GM18867 (cell line): ENCODE measurements around the gene GABRD.

ENCODE experiments used
- ATAC-seq: cut with Tn5 transposase; IDR thresholded peaks from one replicate; pipeline ENCODE4 v1.9.1; 2021; ENCODE audit warnings: mild to moderate bottlenecking, moderate library complexity; ENCODE audit not compliant: unreplicated experiment

Gene GABRD

DNA sequence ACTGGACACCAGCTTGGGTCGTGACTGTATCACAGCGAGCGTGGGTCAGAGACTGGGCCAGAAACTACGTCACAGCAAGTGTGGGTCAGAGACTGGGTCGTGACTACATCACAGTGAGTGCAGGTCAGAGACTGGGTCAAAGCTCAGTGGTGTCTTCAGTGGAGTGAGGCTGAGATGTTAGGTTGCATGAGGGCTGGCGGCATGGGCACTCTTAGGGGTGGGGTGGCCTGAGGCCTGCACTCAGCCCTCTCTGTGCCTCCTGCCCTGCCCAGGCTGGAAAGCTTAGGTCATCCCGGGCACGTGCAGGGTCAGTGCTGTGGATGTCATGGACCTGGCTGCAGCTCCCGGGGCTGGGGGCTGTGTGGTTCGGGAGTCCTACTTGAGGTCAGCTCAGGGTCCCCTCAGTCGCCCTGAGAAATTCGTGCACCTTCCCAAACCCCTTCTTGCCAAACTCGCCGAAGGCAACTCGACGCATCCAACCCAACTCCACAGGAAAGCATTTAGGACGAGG lies 34.5 kb upstream of the GABRD start:
- no peak for ATAC-seq

DNA sequence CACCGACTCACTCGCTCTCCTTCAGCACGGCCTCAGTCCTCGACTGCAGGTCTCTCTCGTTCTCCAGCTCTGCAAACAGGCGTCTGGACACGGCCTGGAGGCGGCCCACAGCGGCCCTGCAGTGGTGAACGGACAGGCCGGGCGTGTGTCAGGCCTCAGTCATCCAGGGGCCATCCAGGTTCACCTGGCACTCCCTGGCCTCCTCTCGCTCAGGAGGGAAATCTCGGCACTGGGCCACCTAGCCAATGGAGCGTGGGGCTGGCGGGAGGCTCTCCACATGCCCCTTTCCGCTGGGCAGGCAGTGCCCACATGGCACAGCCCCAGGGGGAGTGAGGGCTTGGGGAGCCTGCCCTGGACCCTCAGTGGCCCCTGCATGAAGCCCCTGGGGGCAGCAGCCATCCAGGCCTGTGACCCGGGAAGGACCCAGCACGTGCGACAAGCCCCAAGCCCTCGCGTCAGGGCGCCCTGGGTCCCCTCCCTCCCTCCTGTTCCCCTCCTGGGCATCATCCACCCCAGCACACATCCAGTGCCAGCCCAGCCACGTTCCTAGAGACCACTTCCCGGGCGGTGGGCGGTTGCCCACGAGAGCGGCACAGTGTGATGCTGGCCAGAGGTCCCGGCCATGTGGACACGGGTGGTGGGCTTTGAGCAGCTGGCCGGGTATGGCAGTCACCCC lies 33.6 kb upstream of the GABRD start:
- ATAC-seq = no peak

DNA sequence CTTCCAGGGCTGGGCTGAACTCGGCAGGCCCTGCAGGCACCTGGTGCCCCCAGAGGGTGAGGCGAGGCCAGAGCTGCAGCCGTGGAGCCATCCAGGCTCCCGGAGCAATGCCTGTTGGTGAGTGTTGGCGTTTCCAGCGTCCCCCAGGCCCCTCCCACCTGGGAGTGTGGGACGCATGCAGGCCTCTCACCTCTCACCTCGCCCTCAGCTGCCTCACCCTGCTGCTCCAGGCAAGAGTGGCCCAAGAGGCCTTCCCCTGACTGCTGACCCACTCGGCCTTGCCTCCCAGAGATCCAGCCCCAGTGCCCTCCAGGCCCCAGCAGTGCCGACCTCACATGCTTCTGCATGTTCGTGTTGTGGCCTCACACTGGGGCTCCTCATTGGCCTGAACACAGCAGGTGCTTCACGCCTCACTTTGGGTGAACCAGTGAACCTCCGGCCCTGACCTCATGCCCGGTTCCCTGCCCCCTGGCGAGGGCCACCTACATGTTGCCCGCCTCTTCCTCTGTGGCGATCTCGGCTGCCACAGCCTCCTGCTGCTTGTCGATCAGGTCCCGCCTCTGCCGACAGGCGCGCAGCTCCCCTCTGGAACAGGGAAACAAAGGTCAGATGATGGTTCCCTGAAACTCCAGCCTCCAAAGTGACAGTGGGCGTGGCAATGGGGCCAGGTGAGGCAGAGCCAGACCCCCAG lies 32.5 kb upstream of the GABRD start:
- no peak for ATAC-seq

DNA sequence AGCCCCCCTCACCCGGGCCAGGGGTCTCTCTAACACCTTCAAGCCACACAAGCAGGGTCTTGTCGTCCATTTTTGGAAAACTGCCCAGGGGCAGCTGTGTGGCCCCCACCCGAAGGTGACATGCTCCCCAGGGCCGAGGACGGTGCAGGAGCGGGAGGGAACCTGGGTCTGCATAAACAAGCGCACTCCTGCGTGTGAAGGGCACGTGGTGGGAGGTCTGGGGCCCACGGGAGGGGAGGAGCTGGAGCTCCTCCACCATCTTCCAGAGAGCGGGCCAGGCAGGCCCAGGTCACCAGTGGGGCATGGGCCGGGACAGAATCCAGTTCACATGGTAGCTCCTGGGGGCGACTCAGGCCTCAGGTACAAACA lies 32.0 kb upstream of the GABRD start:
- no peak for ATAC-seq

DNA sequence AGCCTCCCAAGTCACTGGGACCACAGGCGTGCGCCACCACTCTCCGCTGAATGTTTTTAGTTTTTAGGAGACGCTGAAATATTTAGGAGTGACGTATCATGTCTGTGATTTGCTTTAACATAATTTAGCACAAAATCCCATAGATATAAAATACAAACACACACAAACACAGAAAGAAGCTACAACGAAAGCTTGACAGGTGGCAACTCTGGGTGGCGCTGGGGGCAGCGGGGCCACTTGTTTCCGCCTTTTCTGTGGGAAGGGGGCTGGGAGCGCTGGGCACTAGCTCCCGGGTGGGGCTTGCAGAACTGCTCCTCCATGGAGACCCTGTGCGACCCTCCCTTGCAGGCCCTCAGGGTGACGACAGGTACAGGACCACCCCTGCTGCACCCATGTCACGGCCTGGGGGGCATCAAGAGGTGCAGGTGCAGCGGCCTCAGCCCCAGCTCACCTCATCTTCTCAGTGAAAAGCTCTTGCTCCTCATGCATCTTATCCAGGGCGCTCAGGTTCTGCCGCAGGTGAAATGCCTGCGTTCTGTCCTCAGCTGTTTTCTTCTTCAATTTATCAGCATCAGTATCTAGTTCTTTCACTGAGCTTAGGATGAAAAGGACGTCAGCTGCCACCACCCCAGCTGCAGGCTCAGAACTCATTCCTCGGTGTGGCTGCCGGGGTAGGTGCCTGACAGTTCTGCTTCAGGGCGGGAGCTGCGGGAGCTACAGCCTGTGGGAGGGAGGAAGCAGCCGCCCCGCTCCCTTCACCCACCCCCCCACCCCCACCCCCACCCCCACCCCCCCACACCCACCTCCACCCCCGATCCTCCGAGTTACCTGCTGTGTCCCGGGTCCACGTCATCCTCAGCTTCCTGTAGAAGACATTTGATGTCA lies 30.8 kb upstream of the GABRD start:
- ATAC-seq = no peak

DNA sequence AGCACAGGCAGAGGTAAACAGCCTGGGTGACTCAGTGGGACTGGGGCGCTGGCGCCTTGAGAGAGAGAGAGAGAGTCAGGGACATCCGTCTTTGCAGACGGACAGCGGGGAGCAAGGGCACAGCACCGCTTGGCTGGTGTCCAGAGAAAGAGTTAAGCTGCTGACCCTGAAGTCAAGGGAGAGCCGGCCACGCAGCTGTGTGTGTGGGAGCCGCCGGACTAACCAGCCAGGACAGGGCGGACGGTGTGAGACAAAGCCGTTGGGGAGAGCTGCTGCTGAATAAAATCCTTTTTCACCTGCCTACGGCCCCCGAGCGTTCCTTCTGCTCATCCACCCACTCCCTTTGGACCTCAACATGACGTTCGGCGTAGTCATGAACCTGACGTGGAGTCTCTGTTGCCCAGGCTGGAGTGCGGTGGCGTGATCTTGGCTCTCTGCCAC lies 30.0 kb upstream of the GABRD start:
- ATAC-seq = no peak

DNA sequence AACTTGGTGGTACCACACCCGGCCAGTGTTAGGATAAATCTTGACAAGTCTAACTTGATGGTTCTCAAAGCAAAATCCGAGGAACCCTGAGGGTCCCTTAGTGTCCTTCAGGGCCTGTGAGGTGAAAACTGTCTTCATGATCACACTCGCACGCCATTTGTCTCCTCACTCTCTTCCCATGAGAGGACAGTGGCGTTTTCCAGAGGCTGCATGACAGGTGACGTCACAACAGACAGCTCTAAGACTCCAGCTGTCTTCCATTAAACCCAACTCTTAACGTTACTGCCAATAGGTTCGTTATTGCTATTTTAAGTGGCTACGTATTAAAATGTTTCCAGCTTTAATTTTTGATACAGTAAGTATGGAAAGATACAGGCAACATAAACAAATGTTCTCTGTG lies 29.4 kb upstream of the GABRD start:
- no peak for ATAC-seq

DNA sequence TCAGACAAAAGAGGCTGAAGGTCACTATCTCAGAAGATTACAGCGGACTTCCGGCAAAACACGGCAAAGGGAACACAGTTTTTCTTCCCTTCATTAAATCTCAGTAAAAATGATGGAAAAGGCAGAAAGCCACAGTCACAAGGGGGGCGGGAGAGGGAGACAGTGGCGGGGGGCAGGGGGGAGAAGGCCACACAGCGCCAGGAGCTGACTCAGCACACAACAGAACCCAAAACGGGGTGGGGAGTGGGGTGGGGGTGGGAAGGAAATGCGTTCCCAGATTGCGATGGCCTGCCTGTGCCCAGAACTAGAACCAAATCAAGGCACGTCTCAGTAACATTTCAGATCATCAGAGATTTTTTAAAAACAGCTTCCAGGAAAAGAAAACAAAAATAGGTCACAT lies 28.9 kb upstream of the GABRD start:
- no peak for ATAC-seq

DNA sequence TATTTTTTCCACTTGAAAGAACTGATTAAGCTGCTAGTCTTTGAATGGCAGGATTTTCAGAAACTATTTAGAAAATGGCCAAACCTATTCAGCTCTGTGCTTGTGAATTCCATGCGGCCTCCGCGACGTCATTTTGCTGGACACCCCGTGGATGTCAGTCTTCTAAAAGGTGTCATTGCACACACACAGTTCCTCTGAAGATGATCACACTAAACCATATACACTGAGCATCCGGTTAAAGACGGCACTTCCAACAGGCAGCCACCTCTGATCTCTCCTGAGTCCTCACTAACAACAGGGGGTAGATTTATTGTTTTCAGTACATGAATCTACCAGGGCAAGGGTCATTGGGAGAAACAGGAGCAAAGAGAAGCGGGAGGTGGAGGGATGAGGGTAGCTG lies 24.6 kb upstream of the GABRD start:
- no peak for ATAC-seq

DNA sequence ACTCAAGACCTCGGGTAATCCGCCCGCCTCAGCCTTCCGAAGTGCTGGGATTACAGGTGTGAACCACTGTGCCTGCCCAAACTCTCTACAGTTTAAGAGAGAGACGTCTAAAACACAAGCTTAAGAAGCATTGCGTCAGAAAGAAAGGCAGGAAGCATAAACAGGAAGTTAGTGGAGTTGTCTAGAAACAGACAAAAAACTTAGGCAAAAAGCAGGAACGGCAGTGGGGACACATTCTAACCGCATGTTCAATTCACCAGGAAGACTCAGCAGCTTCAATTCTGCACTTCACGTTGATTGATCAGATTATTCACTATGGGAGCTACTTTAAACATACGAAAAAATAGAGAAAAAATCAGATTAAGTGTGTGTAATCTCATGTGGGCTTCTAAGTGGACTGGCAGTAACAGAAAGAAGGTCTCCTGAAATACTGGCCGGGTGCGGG lies 22.9 kb upstream of the GABRD start:
- no peak for ATAC-seq

DNA sequence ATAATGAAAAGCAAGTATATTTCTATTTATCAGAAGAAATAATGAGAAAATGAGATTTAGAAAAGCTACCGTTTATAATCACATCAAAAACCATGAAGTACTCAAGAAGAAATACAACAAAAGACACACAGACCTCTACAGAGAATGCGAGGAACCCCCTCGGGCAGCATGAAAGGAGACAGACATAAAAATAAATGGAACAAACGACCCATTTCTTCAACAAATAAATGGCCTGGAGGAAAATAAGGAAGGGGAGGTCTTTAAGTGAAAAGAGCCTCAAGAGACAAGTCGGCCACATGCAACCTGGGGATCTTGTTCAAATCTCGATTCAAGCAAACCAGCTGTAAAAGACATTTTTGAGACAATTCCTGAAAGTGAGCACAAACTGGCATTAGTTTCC lies 21.6 kb upstream of the GABRD start:
- ATAC-seq = no peak

DNA sequence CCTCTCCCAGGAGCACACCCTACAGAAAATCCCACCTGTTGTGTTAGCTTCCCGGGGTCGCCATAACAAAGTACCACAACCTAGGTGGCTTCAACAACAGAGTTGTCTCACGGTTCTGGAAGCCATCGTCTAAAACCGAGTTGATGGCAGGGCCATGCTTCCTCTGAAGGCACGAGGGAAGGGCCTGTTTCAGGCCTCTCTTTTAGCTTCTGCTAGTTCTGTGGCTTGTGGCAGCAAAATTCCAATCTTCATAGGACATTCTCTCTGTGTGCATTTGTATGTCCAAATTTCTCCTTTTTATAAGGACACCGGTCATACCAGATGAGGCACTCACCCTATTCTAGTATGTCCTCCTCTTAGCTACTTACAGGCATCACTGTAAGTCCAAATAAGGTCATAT lies 18.7 kb upstream of the GABRD start:
- ATAC-seq = no peak

DNA sequence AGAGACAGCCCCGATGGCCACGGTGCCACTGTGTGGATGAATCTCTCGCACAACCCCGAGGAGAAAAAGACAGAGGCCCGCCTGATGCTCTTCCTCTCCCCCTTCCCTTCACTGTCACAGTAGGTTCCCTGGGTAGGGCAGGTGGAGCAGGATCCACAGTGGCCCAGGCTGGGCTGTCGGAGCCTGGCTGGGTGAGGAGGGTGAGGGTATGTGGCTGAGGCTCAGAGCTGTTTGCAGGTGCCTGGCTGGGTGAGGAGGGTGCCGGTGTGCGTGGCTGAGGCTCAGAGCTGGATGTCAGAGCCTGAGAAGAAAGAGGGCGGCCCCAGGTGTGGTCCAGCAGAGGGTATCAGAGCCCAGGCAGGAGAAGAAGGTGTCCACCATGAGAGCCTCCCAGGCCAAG lies 18.3 kb upstream of the GABRD start:
- no peak for ATAC-seq

DNA sequence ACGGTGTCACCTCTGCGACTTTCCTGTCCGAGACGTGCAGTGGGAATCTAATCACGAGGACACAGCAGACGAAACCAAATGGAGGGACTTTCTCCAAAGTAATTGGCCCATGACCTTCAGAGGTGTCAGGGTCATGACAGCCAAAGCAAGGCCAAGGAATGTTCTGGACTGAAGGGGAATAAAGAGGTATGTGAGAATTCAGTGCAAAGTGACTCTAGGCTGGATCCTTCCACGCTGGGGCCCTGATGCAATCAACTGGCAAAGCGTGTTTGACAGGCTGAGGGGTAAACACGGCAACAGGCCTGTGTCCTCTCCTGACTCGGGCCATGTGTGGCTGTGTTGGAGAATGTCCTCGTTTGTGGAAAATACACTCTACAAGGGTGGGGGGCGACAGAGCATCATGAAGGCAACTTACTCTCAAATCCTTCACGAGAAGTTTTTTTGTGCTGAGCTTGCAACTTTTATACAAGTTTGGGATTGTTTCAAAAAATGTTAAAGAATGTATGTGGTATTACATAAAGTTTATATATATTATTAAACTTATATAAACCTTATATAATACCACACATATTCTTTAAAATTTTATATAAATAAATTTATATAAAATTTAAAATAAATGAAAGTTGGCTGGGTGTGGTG lies 17.3 kb upstream of the GABRD start:
- ATAC-seq = no peak

DNA sequence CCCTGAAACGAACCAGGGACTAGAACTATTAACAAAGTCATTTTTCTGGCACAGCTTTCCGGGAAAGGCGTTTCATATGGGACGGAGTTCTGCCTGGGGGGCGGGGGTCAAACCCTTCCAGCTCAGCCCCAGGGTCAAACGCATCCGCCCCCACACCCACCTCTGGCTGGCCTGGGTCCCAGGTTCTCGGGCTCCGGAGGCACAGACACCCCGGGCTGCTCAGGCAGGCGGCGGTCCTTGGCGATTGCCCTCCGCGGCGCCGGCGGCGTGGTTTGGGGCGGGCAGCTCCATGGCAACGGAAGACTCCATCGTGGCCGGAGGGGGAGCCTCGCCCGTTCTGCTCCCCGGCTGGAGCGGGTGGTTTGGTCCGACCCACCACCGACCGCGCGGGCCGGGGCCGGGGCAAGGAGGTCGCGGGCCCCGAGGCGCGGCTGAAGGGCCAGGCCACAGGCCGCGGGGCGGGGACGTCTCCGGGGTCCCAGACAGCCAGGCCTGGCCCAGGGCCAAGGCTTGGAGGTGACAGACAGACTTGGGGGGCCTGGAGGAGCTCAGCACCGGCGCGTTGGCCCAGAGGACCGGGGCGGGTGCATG lies 15.5 kb upstream of the GABRD start, which contains the start of gene CFAP74:
TSS of gene CFAP74 (minus strand) at position 246 of the 591 bp plus-strand sequence. CDS start 12,830 bp downstream, outside the sequence.
- ATAC-seq = no peak

DNA sequence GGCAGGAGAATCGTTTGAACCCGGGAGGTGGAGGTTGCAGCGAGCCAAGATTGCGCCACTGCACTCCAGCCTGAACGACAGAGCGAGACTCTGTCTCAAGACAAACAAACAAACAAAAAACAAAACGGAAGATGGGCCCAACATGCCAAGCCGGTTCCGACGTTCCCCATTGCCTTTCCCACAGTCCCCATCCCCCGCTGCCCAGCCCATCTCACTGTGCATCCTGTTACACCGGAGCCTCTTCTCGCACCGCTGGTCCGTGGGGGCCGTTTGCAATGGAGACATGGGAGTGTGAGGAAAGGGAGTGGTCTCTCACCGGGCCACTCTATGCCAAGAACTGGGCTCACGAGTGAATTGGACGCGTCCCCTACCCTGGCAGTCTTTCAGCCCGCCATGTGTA lies 14.3 kb upstream of the GABRD start:
- no peak for ATAC-seq

DNA sequence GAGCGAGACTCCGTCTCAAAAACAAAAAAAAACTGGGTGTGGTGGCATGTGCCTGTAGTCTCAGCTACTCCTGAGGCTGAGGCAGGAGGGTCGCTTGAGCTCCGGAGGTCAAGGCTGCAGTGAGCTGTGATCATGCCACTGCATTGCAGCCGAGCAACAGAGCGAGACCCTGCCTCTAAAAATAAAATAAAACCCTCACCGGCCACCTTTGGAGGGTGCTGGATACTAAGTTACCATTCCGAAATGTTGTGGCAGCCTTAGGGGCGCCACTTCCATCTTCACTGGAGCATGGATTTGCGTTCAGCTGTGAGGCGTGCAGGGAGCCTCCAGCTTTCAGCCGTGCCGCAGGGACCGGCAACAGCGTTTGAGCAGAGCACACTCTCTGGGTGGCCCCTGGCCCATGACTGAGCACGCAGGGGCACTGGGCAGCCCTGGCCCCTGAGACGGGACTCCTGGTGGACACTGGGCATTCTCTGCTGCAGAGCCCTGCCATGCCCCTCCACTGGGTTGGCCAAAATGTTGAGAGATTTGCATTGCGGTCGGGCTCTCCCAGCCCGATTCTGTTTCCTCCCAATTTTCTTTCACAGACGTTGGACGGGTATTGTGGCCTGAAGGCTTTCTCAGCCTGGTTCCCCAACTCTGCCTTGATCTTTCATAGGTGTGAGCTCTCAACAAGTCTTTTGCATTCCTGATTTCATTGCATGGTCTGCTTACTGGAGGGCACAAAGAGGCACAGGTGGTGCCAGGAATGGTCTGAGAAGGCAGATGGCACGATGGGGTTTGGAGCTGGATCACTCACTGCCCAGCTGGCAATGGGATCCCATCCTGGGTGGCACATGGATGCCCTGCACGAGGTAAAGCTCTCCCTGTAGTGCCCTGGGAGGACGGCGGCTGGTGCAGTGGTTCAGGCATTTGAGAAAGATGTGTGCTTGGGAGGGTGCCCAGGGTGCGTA lies 9.8 kb upstream of the GABRD start:
- ATAC-seq = no peak

DNA sequence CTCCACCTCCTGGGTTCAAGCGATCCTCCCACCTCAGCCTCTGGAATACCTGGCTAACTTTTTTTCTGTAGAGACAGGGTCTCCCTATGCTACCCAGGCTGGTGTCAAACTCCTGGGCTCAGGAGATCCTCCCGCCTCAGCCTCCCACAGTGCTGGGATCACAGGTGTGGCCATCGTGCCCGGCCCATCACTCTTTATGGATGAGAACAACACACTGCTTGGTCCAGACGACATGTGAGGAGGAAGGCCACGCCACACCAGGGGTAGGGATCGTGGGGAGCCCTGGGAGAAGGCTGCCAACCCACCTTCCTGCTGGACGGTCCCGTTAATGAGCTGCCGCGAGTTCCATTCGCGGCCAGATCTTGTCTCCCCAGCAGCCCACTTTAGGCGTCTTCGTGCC lies 5.0 kb upstream of the GABRD start:
- ATAC-seq = no peak
